H9 (cell line): ENCODE measurements around the gene AP1G2. TPM values are rescaled to one million over a fixed set of nuclear protein-coding genes. Genes with fewer than 3 reads are reported as not detected.

Source experiments
- DNase-seq: peaks from one replicate; pipeline ENCODE4 v3.0.0-alpha.2; 2017
- H2AFZ ChIP-seq: one replicate; pipeline ENCODE4 v1.6.1; 2013; ENCODE audit warnings: mild to moderate bottlenecking, low read length, control low read depth, moderate library complexity
- H2AK5ac ChIP-seq: 2 replicates; pipeline ENCODE4 v1.6.1; 2013; ENCODE audit warnings: low read length, control low read depth, mixed read lengths; ENCODE audit not compliant: insufficient read length
- H2BK120ac ChIP-seq: one replicate; pipeline ENCODE4 v1.6.1; 2013; ENCODE audit warnings: low read depth, mild to moderate bottlenecking, low read length, control low read depth, inconsistent platforms; ENCODE audit not compliant: poor library complexity, severe bottlenecking
- H2BK12ac ChIP-seq: 2 replicates; pipeline ENCODE4 v1.6.1; 2013; ENCODE audit warnings: low read length, control low read depth, mixed read lengths, low read depth; ENCODE audit not compliant: insufficient read length
- H2BK15ac ChIP-seq: 2 replicates; pipeline ENCODE4 v1.6.1; 2013; ENCODE audit warnings: low read depth, low read length, control low read depth
- H2BK20ac ChIP-seq: one replicate; pipeline ENCODE4 v1.6.1; 2013; ENCODE audit warnings: low read depth, mild to moderate bottlenecking, low read length, control low read depth, inconsistent platforms; ENCODE audit not compliant: poor library complexity, severe bottlenecking
- H2BK5ac ChIP-seq: 2 replicates; pipeline ENCODE4 v1.6.1; 2013; ENCODE audit warnings: low read length, control low read depth, mixed read lengths; ENCODE audit not compliant: insufficient read length
- H3K14ac ChIP-seq: 2 replicates; pipeline ENCODE4 v1.6.1; 2013; ENCODE audit warnings: low read length, control low read depth; ENCODE audit not compliant: insufficient read depth
- H3K18ac ChIP-seq: 2 replicates; pipeline ENCODE4 v1.6.1; 2013; ENCODE audit warnings: low read depth, mild to moderate bottlenecking, mixed read lengths, low read length, control low read depth; ENCODE audit not compliant: insufficient read length
- H3K23ac ChIP-seq: 2 replicates; pipeline ENCODE4 v1.6.1; 2013; ENCODE audit warnings: low read length, control low read depth, mixed read lengths, low read depth; ENCODE audit not compliant: insufficient read length
- H3K23me2 ChIP-seq: 2 replicates; pipeline ENCODE4 v1.6.1; 2013; ENCODE audit warnings: low read depth, mild to moderate bottlenecking, mixed read lengths, low read length, control low read depth; ENCODE audit not compliant: insufficient read length, poor library complexity, severe bottlenecking
- H3K27ac ChIP-seq: 2 replicates; pipeline ENCODE4 v1.5.1; 2013; ENCODE audit warnings: low read length, control low read depth, mixed read lengths, low read depth; ENCODE audit not compliant: insufficient read length
- H3K27me3 ChIP-seq: 2 replicates; pipeline ENCODE4 v1.6.1; 2013; ENCODE audit warnings: low read length, control low read depth, inconsistent platforms; ENCODE audit not compliant: insufficient read depth
- H3K4ac ChIP-seq: 2 replicates; pipeline ENCODE4 v1.6.1; 2013; ENCODE audit warnings: low read depth, mild to moderate bottlenecking, control low read depth, inconsistent platforms, low read length, moderate library complexity
- H3K4me1 ChIP-seq: 2 replicates; pipeline ENCODE4 v1.6.1; 2013; ENCODE audit warnings: low read length, control low read depth, inconsistent platforms; ENCODE audit not compliant: insufficient read depth
- H3K4me2 ChIP-seq: 2 replicates; pipeline ENCODE4 v1.6.1; 2013; ENCODE audit warnings: low read length, control low read depth, mixed read lengths; ENCODE audit not compliant: insufficient read length, insufficient read depth
- H3K56ac ChIP-seq: 2 replicates; pipeline ENCODE4 v1.6.1; 2013; ENCODE audit warnings: low read depth, mild to moderate bottlenecking, mixed read lengths, low read length, control low read depth; ENCODE audit not compliant: insufficient read length
- H3K79me1 ChIP-seq: 2 replicates; pipeline ENCODE4 v1.6.1; 2013; ENCODE audit warnings: low read depth, mild to moderate bottlenecking, moderate library complexity, low read length, control low read depth, inconsistent platforms; ENCODE audit not compliant: insufficient read depth, poor library complexity, severe bottlenecking
- H3K79me2 ChIP-seq: 2 replicates; pipeline ENCODE4 v1.6.1; 2013; ENCODE audit warnings: low read length, control low read depth, inconsistent platforms; ENCODE audit not compliant: insufficient read depth
- H3K9ac ChIP-seq: 2 replicates; pipeline ENCODE4 v1.6.1; 2013; ENCODE audit warnings: low read length, control low read depth, mixed read lengths; ENCODE audit not compliant: insufficient read length; ENCODE audit errors: extremely low read depth
- H3K9me3 ChIP-seq: one replicate; pipeline ENCODE4 v1.6.1; 2013; ENCODE audit warnings: low read depth, low read length, inconsistent platforms; ENCODE audit not compliant: control insufficient read depth
- H3T11ph ChIP-seq: one replicate; pipeline ENCODE4 v1.6.1; 2013; ENCODE audit warnings: mild to moderate bottlenecking, low read length, control low read depth, inconsistent platforms
- H4K20me1 ChIP-seq: one replicate; pipeline ENCODE4 v1.6.1; 2013; ENCODE audit not compliant: control insufficient read depth, insufficient read length, insufficient read depth
- H4K5ac ChIP-seq: 2 replicates; pipeline ENCODE4 v1.6.1; 2013; ENCODE audit warnings: low read depth, mild to moderate bottlenecking, mixed read lengths, low read length, control low read depth; ENCODE audit not compliant: insufficient read length
- H4K8ac ChIP-seq: replicated peaks from 2 replicates; pipeline ENCODE4 v1.6.1; 2013; ENCODE audit warnings: low read length, control low read depth, mixed read lengths, low read depth; ENCODE audit not compliant: insufficient read length
- H4K91ac ChIP-seq: 2 replicates; pipeline ENCODE4 v1.6.1; 2013; ENCODE audit warnings: low read depth, mild to moderate bottlenecking, moderate library complexity, mixed read lengths, low read length, control low read depth; ENCODE audit not compliant: insufficient read length
- H3K27ac Mint-ChIP-seq, 3 experiments: 2 replicates in 2 of 3; 3 replicates in 1 of 3; pipeline ENCODE4 v1.8.0; 2020 to 2021; ENCODE audit warnings: mixed read lengths in 3 of 3, mild to moderate bottlenecking in 1 of 3, moderate library complexity in 1 of 3
- H3K27me3 Mint-ChIP-seq: 2 replicates; pipeline ENCODE4 v1.8.0; 2021; ENCODE audit warnings: low read depth, mild to moderate bottlenecking, moderate library complexity, mixed read lengths
- H3K36me3 Mint-ChIP-seq, 3 experiments: 2 replicates in 2 of 3; 3 replicates in 1 of 3; pipeline ENCODE4 v1.8.0; 2020 to 2021; ENCODE audit warnings: low read depth in 3 of 3, mixed read lengths in 3 of 3; ENCODE audit not compliant: insufficient read depth in 1 of 3
- H3K4me1 Mint-ChIP-seq, 2 experiments: 2 replicates each; pipeline ENCODE4 v1.8.0; 2020; ENCODE audit warnings: mixed read lengths in 2 of 2
- H3K4me3 Mint-ChIP-seq, 2 experiments: 2 replicates in 1 of 2; 3 replicates in 1 of 2; pipeline ENCODE4 v1.8.0; 2020 to 2021; ENCODE audit warnings: mild to moderate bottlenecking in 2 of 2, mixed read lengths in 2 of 2, moderate library complexity in 1 of 2
- H3K9me3 Mint-ChIP-seq, 2 experiments: 2 replicates in 1 of 2; 3 replicates in 1 of 2; pipeline ENCODE4 v1.8.0; 2020; ENCODE audit warnings: mild to moderate bottlenecking in 2 of 2, mixed read lengths in 2 of 2, moderate library complexity in 1 of 2
- CTCF ChIP-seq: fragments of 200-600 bp; sonication (generic); conservative IDR thresholded peaks from 3 replicates; pipeline ENCODE4 v1.8.0; 2021; ENCODE audit warnings: antibody characterized with exemption, mild to moderate bottlenecking
- WGBS: extraction: QIAGEN DNeasy Blood & Tissue Kit; methylation state at CpG from one replicate; pipeline ENCODE4 v1.1.7; 2013; ENCODE audit warnings: missing lambda C conversion rate, low lambda C conversion rate, mixed read lengths; ENCODE audit not compliant: insufficient read length; ENCODE audit errors: extremely low coverage; 5-methylcytosine and 5-hydroxymethylcytosine counted together
- total RNA-seq: library from RNA; stranded (reverse); gene quantifications from 2 replicates; pipeline ENCODE4 v1.2.1, GENCODE V29; 2021

The AP1G2 gene
- total RNA-seq, 1 experiment from 2014 or later, result 107 TPM

- Histone ChIP-seq H3K23ac (no peak overlapping the region), H3K79me2 (no peaks in the 10 kb centered on the region), H3K4ac (no peak overlapping the region), H2AFZ (no peak overlapping the region), H4K5ac (no peak overlapping the region), H2BK12ac (no peak overlapping the region), H3K14ac (no peak overlapping the region), H3K79me1 (no peaks in the 10 kb centered on the region), H3K56ac (no peak overlapping the region), H3K9ac (no peak overlapping the region), H3K18ac (no peak overlapping the region), H2BK15ac (no peak overlapping the region), H3K4me2 (no peak overlapping the region), H3K27ac (no peak overlapping the region), H3K27me3 (no peaks in the 10 kb centered on the region), H2BK5ac (no peak overlapping the region), H4K91ac (no peak overlapping the region), H2BK120ac (no peak overlapping the region), H3K23me2 (no peaks in the 10 kb centered on the region), H3K4me1 (no peaks in the 10 kb centered on the region), H4K20me1 (no peaks in the 10 kb centered on the region), H4K8ac (no peak overlapping the region), H3K9me3 (no peaks in the 10 kb centered on the region), H3T11ph (no peak overlapping the region), H2AK5ac (no peak overlapping the region), H2BK20ac (no peak overlapping the region)
- WGBS, result no CpG with 5 or more reads among the region's 5 CpGs
- Mint-ChIP-seq H3K4me3 (no peak overlapping the region), H3K27ac (no peak overlapping the region), H3K4me1 (no peaks in the 10 kb centered on the region), H3K27me3 (peaks cover 5% of the 10 kb centered on the region), H3K9me3 (peaks cover 0 to 36% of the 10 kb centered on the region in 2 experiments; a peak in 2 of 5 replicates), H3K36me3 (no peaks in the 10 kb centered on the region; a peak in 1 of 7 replicates)
- no peak for DNase-seq
- no peak for TF ChIP-seq CTCF
These were observed 48.3 kb upstream of the AP1G2 start for GRCh38 chr14:23615856-23616255.
